Measurements from ENCODE around the gene SRRM4. TPM values are rescaled to one million over a fixed set of nuclear protein-coding genes. Genes with fewer than 3 reads are reported as not detected.

SRRM4 gene
- polyA plus RNA-seq, 1 donor from 2014 or later: 9.9 TPM

DNA sequence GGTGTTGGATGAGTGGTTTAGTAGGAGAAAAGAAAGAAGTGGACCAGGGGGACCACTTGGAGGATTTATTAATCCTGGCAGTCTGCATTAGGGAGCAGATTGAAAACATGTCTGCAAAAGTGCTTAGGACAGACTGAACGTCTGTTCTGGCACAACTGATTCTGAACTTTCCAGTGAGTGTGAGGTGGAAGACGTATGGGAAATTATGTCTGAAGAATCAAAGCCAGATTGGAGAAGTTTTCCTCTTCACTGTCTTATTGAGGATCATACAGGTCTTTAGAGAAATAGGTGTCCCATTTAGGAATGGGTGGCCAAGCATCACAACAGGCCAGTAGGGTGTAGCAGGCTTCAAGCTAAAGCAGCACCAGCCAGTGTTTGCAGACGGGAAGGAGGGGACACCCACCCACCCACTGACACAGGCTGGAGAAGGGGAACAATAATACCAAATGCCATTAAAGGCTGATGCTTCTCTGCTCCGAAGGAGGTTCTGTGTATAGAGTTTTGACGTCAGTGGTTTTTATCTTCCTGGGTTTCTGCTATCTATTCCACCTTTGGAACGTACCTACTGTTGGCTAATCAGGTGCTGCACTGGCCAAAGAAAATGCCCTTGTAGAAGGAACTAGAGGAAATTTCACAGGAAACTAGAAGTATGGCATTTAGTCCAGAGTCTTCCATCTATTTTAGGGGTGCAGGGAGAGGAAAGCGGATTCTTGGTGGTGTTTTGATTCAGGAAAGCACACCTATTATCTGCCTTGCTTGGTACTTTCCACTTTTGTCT is 1.8 kb downstream of the SRRM4 start:
- Histone ChIP-seq H3F3A (ENCODE audit: insufficient read depth, low read length, poor library complexity, severe bottlenecking) (peaks cover 3% of the 10 kb centered on the region), H3K4me3 (ENCODE audit: low read length) (peak overlapping the region; percentile 79), H3K4me2 (ENCODE audit: low read length) (peak overlapping the region; percentile 78), H3K27ac (ENCODE audit: low read length) (peak overlapping the region; percentile 14), H3K79me2 (replicated peaks; ENCODE audit: insufficient read depth, low read length) (peaks cover 62% of the 10 kb centered on the region), H3K9ac (ENCODE audit: low read length) (peak overlapping the region; percentile 88), H3K27me3 (ENCODE audit: insufficient read depth, low read depth, low read length) (no peaks in the 10 kb centered on the region), H3K9me2 (ENCODE audit: insufficient read depth, low read length) (no peaks in the 10 kb centered on the region), H4K20me1 (ENCODE audit: insufficient read depth) (peaks cover under 1% of the 10 kb centered on the region), H3K36me3 (ENCODE audit: insufficient read depth, low read length) (no peaks in the 10 kb centered on the region), H3K9me3 (ENCODE audit: low read length) (no peaks in the 10 kb centered on the region), H2AFZ (ENCODE audit: low read depth, low read length) (no peak overlapping the region)
- TF ChIP-seq TAF1 (IDR thresholded peaks at IDR 0.05; ENCODE audit: low read depth): no peak
- TF ChIP-seq, protein P1, sequence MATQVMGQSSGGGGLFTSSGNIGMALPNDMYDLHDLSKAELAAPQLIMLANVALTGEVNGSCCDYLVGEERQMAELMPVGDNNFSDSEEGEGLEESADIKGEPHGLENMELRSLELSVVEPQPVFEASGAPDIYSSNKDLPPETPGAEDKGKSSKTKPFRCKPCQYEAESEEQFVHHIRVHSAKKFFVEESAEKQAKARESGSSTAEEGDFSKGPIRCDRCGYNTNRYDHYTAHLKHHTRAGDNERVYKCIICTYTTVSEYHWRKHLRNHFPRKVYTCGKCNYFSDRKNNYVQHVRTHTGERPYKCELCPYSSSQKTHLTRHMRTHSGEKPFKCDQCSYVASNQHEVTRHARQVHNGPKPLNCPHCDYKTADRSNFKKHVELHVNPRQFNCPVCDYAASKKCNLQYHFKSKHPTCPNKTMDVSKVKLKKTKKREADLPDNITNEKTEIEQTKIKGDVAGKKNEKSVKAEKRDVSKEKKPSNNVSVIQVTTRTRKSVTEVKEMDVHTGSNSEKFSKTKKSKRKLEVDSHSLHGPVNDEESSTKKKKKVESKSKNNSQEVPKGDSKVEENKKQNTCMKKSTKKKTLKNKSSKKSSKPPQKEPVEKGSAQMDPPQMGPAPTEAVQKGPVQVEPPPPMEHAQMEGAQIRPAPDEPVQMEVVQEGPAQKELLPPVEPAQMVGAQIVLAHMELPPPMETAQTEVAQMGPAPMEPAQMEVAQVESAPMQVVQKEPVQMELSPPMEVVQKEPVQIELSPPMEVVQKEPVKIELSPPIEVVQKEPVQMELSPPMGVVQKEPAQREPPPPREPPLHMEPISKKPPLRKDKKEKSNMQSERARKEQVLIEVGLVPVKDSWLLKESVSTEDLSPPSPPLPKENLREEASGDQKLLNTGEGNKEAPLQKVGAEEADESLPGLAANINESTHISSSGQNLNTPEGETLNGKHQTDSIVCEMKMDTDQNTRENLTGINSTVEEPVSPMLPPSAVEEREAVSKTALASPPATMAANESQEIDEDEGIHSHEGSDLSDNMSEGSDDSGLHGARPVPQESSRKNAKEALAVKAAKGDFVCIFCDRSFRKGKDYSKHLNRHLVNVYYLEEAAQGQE (IDR thresholded peaks at IDR 0.05; ENCODE audit: borderline replicate concordance): no peak
- no peak for TF ChIP-seq EP300 (conservative IDR thresholded peaks at IDR 0.05; ENCODE audit: poor library complexity, severe bottlenecking)
- no peak for TF ChIP-seq EZH2 (IDR thresholded peaks at IDR 0.05; ENCODE audit: borderline replicate concordance, insufficient read depth, low read length, poor library complexity, severe bottlenecking)
- peak; percentile 37 for TF ChIP-seq RAD21 (conservative IDR thresholded peaks at IDR 0.05)
- TF ChIP-seq SMC3 (conservative IDR thresholded peaks at IDR 0.05; ENCODE audit: poor library complexity): peak; percentile 19
- TF ChIP-seq, protein P2, sequence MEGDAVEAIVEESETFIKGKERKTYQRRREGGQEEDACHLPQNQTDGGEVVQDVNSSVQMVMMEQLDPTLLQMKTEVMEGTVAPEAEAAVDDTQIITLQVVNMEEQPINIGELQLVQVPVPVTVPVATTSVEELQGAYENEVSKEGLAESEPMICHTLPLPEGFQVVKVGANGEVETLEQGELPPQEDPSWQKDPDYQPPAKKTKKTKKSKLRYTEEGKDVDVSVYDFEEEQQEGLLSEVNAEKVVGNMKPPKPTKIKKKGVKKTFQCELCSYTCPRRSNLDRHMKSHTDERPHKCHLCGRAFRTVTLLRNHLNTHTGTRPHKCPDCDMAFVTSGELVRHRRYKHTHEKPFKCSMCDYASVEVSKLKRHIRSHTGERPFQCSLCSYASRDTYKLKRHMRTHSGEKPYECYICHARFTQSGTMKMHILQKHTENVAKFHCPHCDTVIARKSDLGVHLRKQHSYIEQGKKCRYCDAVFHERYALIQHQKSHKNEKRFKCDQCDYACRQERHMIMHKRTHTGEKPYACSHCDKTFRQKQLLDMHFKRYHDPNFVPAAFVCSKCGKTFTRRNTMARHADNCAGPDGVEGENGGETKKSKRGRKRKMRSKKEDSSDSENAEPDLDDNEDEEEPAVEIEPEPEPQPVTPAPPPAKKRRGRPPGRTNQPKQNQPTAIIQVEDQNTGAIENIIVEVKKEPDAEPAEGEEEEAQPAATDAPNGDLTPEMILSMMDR (IDR thresholded peaks at IDR 0.05; ENCODE audit: poor library complexity, severe bottlenecking): peak; percentile 29
- no peak for TF ChIP-seq MXI1 (conservative IDR thresholded peaks at IDR 0.05; ENCODE audit: poor library complexity, severe bottlenecking)

DNA sequence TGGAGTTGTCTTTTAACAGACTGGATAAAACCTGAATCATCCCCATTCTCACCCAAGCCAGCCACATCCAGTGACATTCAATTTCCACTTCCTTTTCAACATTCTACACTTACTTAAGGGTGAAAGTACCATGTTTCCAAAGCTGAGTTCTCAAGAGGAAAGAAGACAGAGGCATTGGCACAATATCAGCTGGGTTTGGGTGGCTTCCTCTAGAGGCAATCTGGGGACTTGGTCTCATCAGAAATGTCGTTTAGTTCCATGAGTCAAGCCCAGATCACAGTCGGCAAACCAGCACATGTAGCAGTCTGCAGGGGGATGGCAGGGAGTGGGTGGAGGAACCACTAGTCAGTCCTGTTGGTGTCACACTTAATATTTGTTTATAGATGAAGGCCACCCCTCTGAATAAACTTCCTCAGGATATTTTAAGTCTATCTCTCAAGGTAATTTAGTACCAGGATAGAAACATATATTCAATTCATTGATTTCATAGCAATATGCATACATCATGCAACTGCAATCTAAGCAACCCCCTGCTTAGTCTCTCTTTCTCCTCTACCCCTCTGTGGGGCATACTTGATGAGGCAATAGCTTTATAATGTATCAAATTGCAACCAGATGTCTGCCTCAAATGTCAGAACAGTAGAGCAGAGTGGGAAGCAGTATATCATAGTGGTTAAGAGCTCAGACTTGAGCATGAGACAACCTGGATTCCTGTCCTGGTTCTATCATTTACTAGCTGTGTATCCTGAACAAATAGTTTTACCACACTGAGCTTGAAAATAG is 3.0 kb downstream of the SRRM4 start:
- Histone ChIP-seq H2AFZ (ENCODE audit: low read depth, low read length) (no peak overlapping the region), H4K20me1 (ENCODE audit: insufficient read depth) (peaks cover 3% of the 10 kb centered on the region), H3K4me3 (ENCODE audit: low read length) (peak overlapping the region; percentile 79), H3F3A (ENCODE audit: insufficient read depth, low read length, poor library complexity, severe bottlenecking) (peaks cover 3% of the 10 kb centered on the region), H3K9ac (ENCODE audit: low read length) (peak overlapping the region; percentile 88), H3K9me2 (ENCODE audit: insufficient read depth, low read length) (no peaks in the 10 kb centered on the region), H3K4me2 (ENCODE audit: low read length) (peak overlapping the region; percentile 78), H3K79me2 (replicated peaks; ENCODE audit: insufficient read depth, low read length) (peaks cover 73% of the 10 kb centered on the region), H3K27me3 (ENCODE audit: insufficient read depth, low read depth, low read length) (no peaks in the 10 kb centered on the region), H3K36me3 (ENCODE audit: insufficient read depth, low read length) (no peaks in the 10 kb centered on the region), H3K9me3 (ENCODE audit: low read length) (no peaks in the 10 kb centered on the region), H3K27ac (ENCODE audit: low read length) (peak overlapping the region; percentile 14)
- TF ChIP-seq, protein P1 (IDR thresholded peaks at IDR 0.05; ENCODE audit: borderline replicate concordance): no peak
- TF ChIP-seq MXI1 (conservative IDR thresholded peaks at IDR 0.05; ENCODE audit: poor library complexity, severe bottlenecking) (peak; percentile 36), RAD21 (conservative IDR thresholded peaks at IDR 0.05) (no peak)
